Lung (tissue), 12 donors: Measurements from ENCODE around the gene FCRLB. TPM values are rescaled to one million over a fixed set of nuclear protein-coding genes. Genes with fewer than 3 reads are reported as not detected.

Experiments used
- ATAC-seq: fragments of 200-7000 bp; cut with Tn5 transposase; one replicate; pipeline ENCODE4 v1.9.1; 2020; ENCODE audit warnings: moderate number of reproducible peaks; ENCODE audit not compliant: insufficient read depth, low FRiP score
- DNase-seq, 3 donors: peaks; one replicate each; pipeline ENCODE4 v3.0.0-alpha.2; 2013 to 2017
- H3K27ac ChIP-seq, 2 donors: one replicate each; pipeline ENCODE4 v1.5.1; 2013; ENCODE audit warnings: mild to moderate bottlenecking in 2 of 2, moderate library complexity in 2 of 2, control low read depth in 1 of 2, inconsistent platforms in 1 of 2, low read depth in 1 of 2, low read length in 1 of 2
- H3K27me3 ChIP-seq, 3 donors: one replicate each; pipeline ENCODE4 v1.5.1; 2013; ENCODE audit warnings: low read length in 2 of 3; ENCODE audit not compliant: control insufficient read depth in 3 of 3, insufficient read depth in 3 of 3
- H3K36me3 ChIP-seq, 4 donors: one replicate each; pipeline ENCODE4 v1.5.1; 2013; ENCODE audit warnings: low read length in 4 of 4, mild to moderate bottlenecking in 1 of 4, moderate library complexity in 1 of 4; ENCODE audit not compliant: control insufficient read depth in 4 of 4, insufficient read depth in 4 of 4
- H3K4me1 ChIP-seq, 5 donors: one replicate each; pipeline ENCODE4 v1.5.1; 2013; ENCODE audit warnings: low read length in 5 of 5, mild to moderate bottlenecking in 2 of 5, moderate library complexity in 1 of 5; ENCODE audit not compliant: control insufficient read depth in 5 of 5, insufficient read depth in 5 of 5
- H3K4me3 ChIP-seq: one replicate; pipeline ENCODE4 v1.5.1; 2013; ENCODE audit warnings: mild to moderate bottlenecking, control low read depth, moderate library complexity
- H3K9ac ChIP-seq, 2 donors: one replicate each; pipeline ENCODE4 v1.5.1; 2013; ENCODE audit warnings: low read length in 2 of 2, control low read depth in 1 of 2; ENCODE audit not compliant: insufficient read depth in 1 of 2
- H3K9me3 ChIP-seq, 4 donors: one replicate each; pipeline ENCODE4 v1.5.1; 2013; ENCODE audit warnings: low read length in 3 of 4, mild to moderate bottlenecking in 1 of 4, moderate library complexity in 1 of 4; ENCODE audit not compliant: control insufficient read depth in 4 of 4, insufficient read depth in 3 of 4
- WGBS, 2 donors: extraction: QIAGEN DNeasy Blood & Tissue Kit; methylation state at CpG; one replicate each; pipeline ENCODE4 v1.1.7; 2013; 5-methylcytosine and 5-hydroxymethylcytosine counted together
- polyA plus RNA-seq, 2 donors: library from polyadenylated mRNA; stranded (reverse); fragments of 200-250 nt; gene quantifications; one replicate each; pipeline ENCODE4 v1.2.1, GENCODE V29; 2013
- total RNA-seq, 2 donors: library from RNA; depleted of rRNA in 1 of 2; stranded (reverse); fragments of >200 nt in 1 of 2; gene quantifications; one replicate each; pipeline ENCODE4 v1.2.1, GENCODE V29; 2014 to 2021
- TF ChIP-seq, protein P1 (sequence below): IDR thresholded peaks from 2 replicates; pipeline ENCODE4 v1.5.1; 2012; ENCODE audit warnings: mild to moderate bottlenecking; ENCODE audit errors: control extremely low read depth, extremely low read depth
- donor health status: control.
- donor health status: control.
- donor health status: Bipolar disorder and iron deficiency.
- donor health status: healthy.
- donor health status: DM: yes; HTN: yes; CAD: no.

Gene FCRLB
- total and polyA plus RNA-seq, 4 donors, result 0.34 to 0.90 (median 0.72) TPM

GRCh38 chr1:161676958-161677689 lies 44.2 kb upstream of the FCRLB start:
- Histone ChIP-seq H3K9me3 (no peaks in the 10 kb centered on the region), H3K4me3 (no peak overlapping the region), H3K9ac (no peak overlapping the region), H3K36me3 (no peaks in the 10 kb centered on the region), H3K4me1 (no peaks in the 10 kb centered on the region), H3K27me3 (no peaks in the 10 kb centered on the region), H3K27ac (no peak overlapping the region)
- TF ChIP-seq, protein P1, sequence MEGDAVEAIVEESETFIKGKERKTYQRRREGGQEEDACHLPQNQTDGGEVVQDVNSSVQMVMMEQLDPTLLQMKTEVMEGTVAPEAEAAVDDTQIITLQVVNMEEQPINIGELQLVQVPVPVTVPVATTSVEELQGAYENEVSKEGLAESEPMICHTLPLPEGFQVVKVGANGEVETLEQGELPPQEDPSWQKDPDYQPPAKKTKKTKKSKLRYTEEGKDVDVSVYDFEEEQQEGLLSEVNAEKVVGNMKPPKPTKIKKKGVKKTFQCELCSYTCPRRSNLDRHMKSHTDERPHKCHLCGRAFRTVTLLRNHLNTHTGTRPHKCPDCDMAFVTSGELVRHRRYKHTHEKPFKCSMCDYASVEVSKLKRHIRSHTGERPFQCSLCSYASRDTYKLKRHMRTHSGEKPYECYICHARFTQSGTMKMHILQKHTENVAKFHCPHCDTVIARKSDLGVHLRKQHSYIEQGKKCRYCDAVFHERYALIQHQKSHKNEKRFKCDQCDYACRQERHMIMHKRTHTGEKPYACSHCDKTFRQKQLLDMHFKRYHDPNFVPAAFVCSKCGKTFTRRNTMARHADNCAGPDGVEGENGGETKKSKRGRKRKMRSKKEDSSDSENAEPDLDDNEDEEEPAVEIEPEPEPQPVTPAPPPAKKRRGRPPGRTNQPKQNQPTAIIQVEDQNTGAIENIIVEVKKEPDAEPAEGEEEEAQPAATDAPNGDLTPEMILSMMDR, result no peak
- DNase-seq, result no peak
- WGBS, 2 donors, result 79 to 91% methylated on average over 5 of the region's 5 CpGs
- no peak for ATAC-seq

DNA sequence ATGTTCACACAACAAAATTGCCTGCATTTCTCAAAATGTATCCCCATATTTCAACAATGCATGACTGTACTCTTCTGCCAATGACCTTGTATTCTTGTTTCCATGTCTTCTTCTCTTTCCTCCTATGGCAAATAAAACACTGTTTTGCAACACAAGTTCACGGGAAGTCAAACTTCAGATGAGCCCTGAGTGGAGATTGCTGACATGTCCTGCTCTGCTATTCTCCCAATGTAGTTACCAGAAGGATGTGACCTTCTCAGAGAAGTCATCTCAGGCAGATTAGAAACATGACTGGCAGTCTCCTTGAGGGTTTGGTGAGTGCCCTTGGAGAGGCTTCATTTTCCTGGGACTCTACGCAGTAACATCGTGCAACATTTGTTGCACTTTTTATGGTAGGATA lies 42.8 kb upstream of the FCRLB start:
- Histone ChIP-seq H3K9ac (no peak overlapping the region), H3K27me3 (peaks cover 0 to 2% (median 0%) of the 10 kb centered on the region in 3 donors), H3K4me3 (no peak overlapping the region), H3K4me1 (no peaks in the 10 kb centered on the region), H3K9me3 (no peaks in the 10 kb centered on the region), H3K36me3 (no peaks in the 10 kb centered on the region), H3K27ac (no peak overlapping the region)
- TF ChIP-seq, protein P1, result no peak
- DNase-seq (no peak), ATAC-seq (no peak)
- WGBS, 2 donors, result 86 to 88% methylated on average over 3 of the region's 3 CpGs

- TF ChIP-seq, protein P1, result no peak
- H3K27ac ChIP-seq, result no peak overlapping the region
- ATAC-seq (no peak), DNase-seq (no peak)
- H3K9ac ChIP-seq, result no peak overlapping the region
- H3K4me3 ChIP-seq, result no peak overlapping the region
- H3K4me1 ChIP-seq, result no peaks in the 10 kb centered on the region
- no peaks in the 10 kb centered on the region for H3K9me3 ChIP-seq
- no peaks in the 10 kb centered on the region for H3K36me3 ChIP-seq
- H3K27me3 ChIP-seq, result peaks cover 0 to 2% (median 0%) of the 10 kb centered on the region in 3 donors
- 65 to 79% methylated on average over 3 of the region's 3 CpGs for WGBS, 2 donors
These were observed 39.5 kb upstream of the FCRLB start for GRCh38 chr1:161681879-161682278.

- Histone ChIP-seq H3K9me3 (peaks cover 0 to 4% (median 0%) of the 10 kb centered on the region in 4 donors), H3K27ac (no peak overlapping the region), H3K4me3 (no peak overlapping the region), H3K9ac (no peak overlapping the region), H3K4me1 (no peaks in the 10 kb centered on the region), H3K27me3 (no peaks in the 10 kb centered on the region), H3K36me3 (no peaks in the 10 kb centered on the region)
- DNase-seq (no peak), ATAC-seq (no peak)
- TF ChIP-seq, protein P1, result no peak
- WGBS, 2 donors, result 80% methylated on average over 3 of the region's 3 CpGs
These were observed 32.4 kb upstream of the FCRLB start for GRCh38 chr1:161688946-161689345.
